CMK (cell line): Measurements from ENCODE around the gene COTL1.
"Not testable (repeated sequence)": the region's sequence is repeated elsewhere in the genome, so short reads cannot be mapped to it uniquely, and the experiment has no call there.

ENCODE experiments used
- DNase-seq: peaks from one replicate; pipeline ENCODE4 v3.0.0-alpha.2; 2010; ENCODE audit warnings: low read depth

COTL1 gene

GRCh38 chr16:84569382-84569987 lies 48.4 kb downstream of the COTL1 start:
- DNase-seq, result no peak

DNA sequence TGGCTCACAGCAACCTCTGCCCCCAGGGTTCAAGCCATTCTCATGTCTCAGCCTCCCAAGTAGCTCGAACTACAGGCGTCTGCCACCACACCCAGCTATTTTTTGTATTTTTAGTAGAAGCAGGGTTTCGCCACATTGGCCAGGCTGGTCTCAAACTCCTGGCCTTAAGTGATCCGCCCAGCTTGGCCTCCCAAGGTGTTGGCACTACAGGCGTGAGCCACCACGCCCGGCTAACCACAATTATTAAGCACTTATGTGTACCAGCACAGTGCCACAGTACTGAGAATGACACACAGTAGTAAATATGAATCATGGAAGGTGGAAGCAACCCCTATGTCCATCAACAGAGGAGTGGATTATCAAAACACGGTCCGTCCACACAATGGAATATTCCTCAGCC lies 49.8 kb downstream of the COTL1 start:
- no peak for DNase-seq

GRCh38 chr16:84567286-84567962 lies 50.5 kb downstream of the COTL1 start:
- no peak for DNase-seq

- DNase-seq, result no peak
These were observed 51.2 kb downstream of the COTL1 start for GRCh38 chr16:84566545-84567257.

DNA sequence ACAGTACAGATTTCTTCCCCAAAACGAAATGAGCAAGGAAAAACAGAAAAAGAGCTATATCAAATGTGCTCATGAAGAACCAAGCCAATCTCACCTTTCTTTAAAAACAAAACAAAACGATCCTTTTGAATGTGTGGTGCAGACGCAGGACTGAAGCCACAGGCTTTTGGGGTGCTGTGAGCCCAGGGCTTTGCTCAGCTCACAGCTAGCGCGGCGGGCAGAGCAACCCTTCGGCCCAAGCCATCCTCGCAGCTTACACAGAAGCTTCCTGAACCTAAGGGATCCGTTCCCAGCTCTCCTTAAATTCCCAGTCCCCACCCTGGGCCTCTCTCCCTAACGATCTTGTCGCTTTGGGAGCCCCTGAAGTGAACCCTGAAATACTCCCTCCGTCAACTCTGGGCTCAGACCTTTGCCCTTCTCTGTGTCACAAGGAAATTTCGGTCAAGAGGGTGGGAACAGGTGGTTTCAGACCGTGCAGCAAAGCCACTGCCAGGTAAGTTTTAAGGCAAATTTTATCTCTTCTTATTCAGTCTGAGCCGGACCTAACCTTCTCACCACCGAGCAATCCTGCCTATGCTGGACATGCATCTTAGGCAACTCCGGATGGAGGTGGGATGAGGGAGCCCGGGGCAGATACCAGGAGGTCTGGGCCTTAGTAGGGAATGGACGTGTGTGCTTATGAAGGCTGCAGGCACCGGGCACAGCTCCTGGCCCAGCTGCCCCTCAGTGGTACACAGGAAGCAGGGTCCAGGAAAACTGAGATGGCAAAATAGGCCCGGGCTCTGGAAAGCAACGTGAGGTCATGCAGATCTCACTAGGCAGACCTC lies 52.0 kb downstream of the COTL1 start:
- DNase-seq, result no peak

DNA sequence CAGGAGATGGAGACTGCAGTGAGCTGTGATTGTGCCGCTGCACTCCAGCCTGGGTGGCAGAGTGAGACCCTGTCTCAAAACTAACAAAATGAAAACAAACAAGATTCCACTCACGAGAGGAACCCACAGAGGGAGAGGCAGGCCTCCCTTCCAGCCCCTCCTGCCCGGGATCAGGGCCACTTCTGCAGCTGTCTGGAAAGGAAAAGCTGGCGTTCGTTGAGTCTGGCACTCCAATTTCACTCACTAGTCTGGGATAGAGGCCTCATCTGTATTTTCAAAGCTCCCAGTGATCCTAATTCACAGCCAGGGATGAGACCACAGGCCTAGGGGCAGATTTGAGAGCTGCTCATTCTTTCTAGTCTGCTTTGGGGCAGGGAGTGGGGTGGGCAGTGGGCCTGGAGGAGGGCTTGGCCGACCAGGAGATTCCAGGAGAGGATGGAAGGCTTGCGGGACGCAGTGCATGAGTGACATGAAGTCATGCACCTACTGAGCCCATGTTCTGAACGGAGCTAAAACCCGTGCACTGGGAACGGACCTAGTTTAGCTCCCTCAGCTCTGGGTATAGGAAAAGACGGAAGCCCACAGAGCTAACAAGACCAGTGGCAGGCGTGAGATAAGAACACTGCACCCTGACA lies 54.0 kb downstream of the COTL1 start:
- no peak for DNase-seq

DNA sequence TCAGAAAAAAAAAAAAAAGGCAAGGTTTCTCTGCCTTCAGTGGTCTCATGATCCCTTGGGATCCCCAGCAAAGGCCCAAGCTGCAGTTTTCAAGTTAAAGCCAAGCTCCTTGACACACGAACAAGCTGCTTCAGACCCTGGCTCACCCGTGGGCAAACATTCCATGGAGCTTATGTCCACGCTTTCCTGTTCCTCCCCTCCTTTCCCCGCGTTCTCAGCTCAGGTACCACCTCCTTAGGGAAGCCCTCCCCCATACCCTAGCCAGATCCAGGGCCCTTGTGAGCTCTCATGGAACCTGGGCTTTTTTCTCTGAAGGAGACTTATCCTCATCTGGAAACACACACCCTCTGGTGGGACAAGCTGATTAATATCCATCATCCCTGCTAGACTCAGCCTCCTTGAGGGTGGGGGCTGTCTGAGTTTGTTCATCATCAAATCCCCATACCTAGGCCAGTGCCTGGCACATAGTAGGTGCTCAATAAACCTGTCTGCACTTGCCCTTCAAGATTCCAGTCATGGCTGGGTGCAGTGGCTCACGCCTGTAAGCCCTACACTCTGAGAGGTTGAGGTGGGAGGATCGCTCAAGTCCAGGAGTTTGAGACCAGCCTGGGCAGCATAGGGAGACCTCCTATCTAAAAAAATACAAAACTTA lies 54.7 kb downstream of the COTL1 start:
- DNase-seq, result no peak

DNA sequence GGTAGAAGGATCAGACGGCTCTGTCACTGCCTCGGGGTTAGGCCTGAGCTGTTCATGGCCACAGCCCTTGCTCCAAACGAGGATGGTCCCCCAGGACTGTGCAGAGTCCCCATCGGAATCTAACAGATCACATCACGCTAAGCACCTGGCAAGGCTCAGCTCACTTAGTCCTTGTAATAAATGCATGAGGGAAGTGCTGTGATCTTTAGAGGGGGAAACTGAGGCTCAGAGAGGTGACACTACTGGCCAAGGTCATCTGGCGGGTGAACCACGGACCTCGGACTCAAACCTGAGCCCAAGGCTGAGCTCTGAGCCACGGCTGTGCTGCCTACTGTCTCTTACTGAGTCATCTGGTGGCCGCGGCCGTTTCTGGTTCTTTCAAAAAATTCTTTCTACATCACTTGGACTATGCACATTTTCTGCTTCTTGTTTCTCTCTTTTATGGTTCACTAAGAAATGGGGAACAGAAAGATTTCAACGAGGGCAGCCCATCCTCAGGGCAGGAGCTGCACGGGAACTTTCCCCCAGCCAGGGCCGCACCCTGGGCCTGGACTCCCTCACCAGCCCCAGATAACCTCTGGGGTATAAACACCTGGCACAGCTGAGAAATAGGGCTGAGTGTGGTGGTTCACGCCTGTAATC lies 55.6 kb downstream of the COTL1 start:
- no peak for DNase-seq

DNA sequence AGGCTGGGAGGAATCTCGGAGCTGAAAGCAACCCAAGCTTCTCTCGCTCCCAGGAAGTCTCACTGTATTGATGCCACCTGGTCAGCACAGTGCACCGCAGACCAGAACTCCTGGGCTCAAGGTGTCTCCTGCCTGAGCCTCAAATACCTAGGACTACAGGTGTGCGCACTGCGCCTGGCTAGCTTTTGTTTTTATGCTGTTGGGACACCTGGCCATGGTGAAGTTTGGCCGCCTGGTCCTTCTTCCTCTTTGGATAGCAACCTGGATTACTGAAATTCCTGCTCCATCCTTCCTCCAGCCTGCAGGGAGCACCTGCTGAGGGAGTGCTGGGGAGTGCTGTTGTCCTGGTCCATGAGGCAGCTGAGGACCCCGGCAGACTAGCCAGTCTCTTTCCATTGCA lies 56.6 kb downstream of the COTL1 start:
- DNase-seq, result no peak

DNA sequence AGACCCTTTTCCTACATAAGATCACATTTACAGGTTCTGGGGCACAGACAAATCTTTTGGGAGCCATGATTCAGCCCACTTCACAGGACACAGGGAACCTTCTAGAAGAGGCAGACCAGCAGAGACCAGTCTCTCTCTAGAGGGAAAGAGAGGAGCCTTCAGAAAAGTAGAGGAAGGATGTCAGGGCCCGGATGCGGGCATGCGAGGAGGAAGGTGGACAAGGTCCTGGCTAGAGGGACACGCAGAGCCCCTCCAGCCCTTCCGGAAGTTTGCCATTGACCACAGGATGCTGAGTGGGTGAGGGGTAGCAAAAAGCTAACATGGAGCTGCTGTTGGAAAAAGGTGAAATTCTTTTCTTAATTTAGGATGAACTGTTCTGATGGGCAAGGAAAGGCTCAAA lies 57.6 kb downstream of the COTL1 start:
- DNase-seq, result no peak

DNA sequence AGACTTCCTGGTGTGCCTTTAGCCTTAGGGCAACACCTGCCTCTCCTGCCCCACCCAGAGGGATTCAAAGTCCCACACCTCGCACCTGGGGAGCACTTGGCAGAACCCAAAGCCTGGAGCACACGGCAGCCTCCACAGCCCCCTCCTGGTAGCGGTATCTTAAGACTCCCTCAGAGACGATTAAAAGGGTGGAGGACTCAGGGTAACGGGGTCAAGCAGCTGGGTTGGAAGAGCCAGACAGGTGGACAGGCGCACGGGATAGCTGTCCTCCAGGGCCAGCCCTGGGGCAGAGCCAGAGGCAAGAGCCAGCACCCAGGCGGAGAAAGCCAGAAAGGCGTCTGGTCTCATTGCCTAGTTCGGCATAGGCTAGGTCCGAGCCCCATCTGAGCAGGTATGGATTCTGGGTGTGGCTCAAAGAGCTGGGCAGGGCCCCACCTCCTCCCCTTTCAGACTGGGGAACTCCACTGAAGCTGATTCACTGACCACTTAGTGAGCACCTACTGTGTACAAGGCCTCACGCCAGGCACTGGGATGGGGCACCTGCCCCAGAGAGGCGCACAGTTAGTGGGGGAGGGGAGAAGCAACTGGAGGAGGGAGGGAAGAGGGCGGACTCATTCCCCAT lies 58.5 kb downstream of the COTL1 start:
- DNase-seq, result no peak

- not testable (repeated sequence) for DNase-seq
These were observed 59.0 kb downstream of the COTL1 start for GRCh38 chr16:84558850-84559249.

- no peak for DNase-seq
These were observed 60.4 kb downstream of the COTL1 start for GRCh38 chr16:84557504-84557903.

DNA sequence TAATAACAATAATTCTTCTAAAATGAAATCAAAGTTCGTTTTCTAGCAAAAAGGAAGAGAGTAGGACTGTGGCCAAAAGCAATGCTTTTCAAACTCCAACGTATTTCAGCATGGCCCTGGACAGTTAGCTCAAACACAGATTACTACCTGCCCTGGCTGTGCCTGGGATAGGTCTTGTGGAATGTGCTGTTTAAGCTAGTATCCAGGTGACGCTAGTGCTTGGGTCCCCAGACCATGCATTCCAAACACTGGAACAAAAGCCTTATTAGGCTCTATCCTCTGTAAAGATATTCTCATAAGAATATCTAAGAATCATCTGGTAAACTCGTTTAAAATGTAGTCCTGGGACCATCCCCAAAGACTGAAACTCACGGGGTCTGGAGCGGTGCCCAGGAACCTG lies 60.8 kb downstream of the COTL1 start:
- no peak for DNase-seq

GRCh38 chr16:84555418-84556196 lies 62.3 kb downstream of the COTL1 start:
- no peak for DNase-seq

GRCh38 chr16:84554627-84555328 lies 63.1 kb downstream of the COTL1 start:
- DNase-seq, result no peak

DNA sequence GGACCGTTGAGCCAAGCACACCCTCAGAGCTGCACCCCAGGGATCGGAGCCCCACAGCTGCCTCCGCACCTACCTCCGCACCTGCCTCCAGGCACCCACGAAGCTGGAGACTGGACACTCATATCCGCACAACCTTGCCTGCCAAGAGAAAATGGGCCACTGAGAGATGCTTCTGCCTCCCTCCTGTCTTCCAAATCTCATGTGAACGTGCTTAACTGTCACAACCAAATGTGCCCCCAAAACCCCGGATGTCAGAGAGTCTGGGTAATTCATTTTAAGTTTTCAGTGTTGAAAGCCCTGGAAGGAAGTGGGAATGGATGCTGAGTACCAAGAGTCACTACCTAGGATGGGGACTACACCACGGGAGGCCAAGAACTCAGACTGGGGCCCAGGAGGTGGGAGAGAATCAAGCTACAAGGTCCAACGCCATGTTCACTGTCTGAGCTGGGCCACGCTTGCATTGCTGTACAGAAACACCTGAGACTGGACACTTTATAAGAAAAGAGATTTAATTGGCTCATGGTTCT lies 63.9 kb downstream of the COTL1 start:
- DNase-seq, result no peak

DNA sequence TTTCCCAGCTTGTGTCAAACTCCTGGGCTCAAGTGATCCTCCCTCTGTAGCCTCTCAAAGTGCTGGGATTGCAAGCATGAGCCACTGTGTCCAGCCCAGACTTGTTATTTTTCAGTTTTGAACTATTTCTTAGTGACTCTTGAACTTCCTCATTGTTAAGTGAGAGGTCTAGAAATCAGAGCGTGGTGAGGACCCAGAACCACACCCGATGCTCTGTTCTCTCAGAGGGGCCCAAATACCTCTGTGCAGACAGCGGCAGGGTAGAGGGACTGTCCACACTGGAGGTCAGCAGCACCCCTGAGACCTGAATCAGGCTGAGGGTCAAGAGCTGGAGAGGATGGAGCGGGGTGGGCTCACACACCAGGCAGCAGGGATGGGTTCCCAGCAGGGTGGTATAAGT lies 65.7 kb downstream of the COTL1 start:
- DNase-seq, result no peak

GRCh38 chr16:84550096-84550495 lies 67.8 kb downstream of the COTL1 start:
- no peak for DNase-seq
